Right cardiac atrium (tissue), 5 donors: ENCODE measurements around the gene PREB. TPM values are rescaled to one million over a fixed set of nuclear protein-coding genes. Genes with fewer than 3 reads are reported as not detected.

ENCODE experiments used
- ATAC-seq, 2 donors: fragments of 200-7000 bp; cut with Tn5 transposase; one replicate each; pipeline versions ENCODE4 v1.8.0 to v1.9.1; 2020; ENCODE audit warnings: moderate library complexity in 2 of 2, mild to moderate bottlenecking in 1 of 2
- DNase-seq, 3 donors: peaks; one replicate each; pipeline ENCODE4 v3.0.0-alpha.2; 2020
- H3K27ac ChIP-seq: one replicate; pipeline ENCODE4 v1.5.1; 2013; ENCODE audit warnings: mild to moderate bottlenecking, low read length, control low read depth, moderate library complexity
- H3K27me3 ChIP-seq: one replicate; pipeline ENCODE4 v1.6.1; 2013; ENCODE audit not compliant: control insufficient read depth, insufficient read depth
- H3K4me1 ChIP-seq: one replicate; pipeline ENCODE4 v1.6.1; 2013; ENCODE audit warnings: low read length; ENCODE audit not compliant: control insufficient read depth, insufficient read depth
- H3K4me3 ChIP-seq: one replicate; pipeline ENCODE4 v1.5.1; 2013; ENCODE audit warnings: low read length, control low read depth
- H3K9me3 ChIP-seq: one replicate; pipeline ENCODE4 v1.6.1; 2013; ENCODE audit warnings: low read length; ENCODE audit not compliant: control insufficient read depth
- WGBS: extraction: QIAGEN DNeasy Blood & Tissue Kit; methylation state at CpG from one replicate; pipeline ENCODE4 v1.1.7; 2013; 5-methylcytosine and 5-hydroxymethylcytosine counted together
- intact Hi-C, 4 donors: fragments of 100-400 bp; cut with DNase I; formaldehyde crosslinking; loops; one replicate each; pipeline versions ENCODE4 v1.11.0 to v1.14.0; 2022 to 2023
- polyA plus RNA-seq: library from polyadenylated mRNA; stranded (reverse); fragments of 200-250 nt; gene quantifications from one replicate; pipeline ENCODE4 v1.2.3, GENCODE V29; 2013
- total RNA-seq, 4 donors: library from RNA; stranded (reverse); fragmentation: NEBNext Ultra II Directional; extraction: Animal tissue kit (Norgen Biotek cat#: 25700); gene quantifications; one replicate each; pipeline ENCODE4 v1.2.1, GENCODE V29; 2021
- donor health status: healthy with polysubstance abuse.
- donor health status: DM: no; HTN: yes; CAD: no.
- donor health status: DM: no; HTN: no; CAD: no.
- donor health status: DM: no; HTN: yes; CAD: no; lungs with severe emphysema.
- donor health status: DM: yes; HTN: yes; CAD: no.

Gene PREB
- total and polyA plus RNA-seq, 5 donors: 46.3 to 52.7 (median 48.5) TPM

GRCh38 chr2:27136751-27137150, 2.3 kb upstream of the PREB start:
- H3K9me3 ChIP-seq: no peaks in the 10 kb centered on the region
- no peak overlapping the region for H3K27ac ChIP-seq
- no peaks in the 10 kb centered on the region for H3K27me3 ChIP-seq
- ATAC-seq (no peak), DNase-seq (no peak)
- H3K4me3 ChIP-seq: no peak overlapping the region
- WGBS: 89% methylated on average over 7 of the region's 7 CpGs
- intact Hi-C loops: no loop called here
- peaks cover 8% of the 10 kb centered on the region for H3K4me1 ChIP-seq

GRCh38 chr2:27135478-27135955, 1.1 kb upstream of the PREB start:
- Histone ChIP-seq H3K4me1 (peaks cover 8% of the 10 kb centered on the region), H3K9me3 (no peaks in the 10 kb centered on the region), H3K27me3 (no peaks in the 10 kb centered on the region), H3K4me3 (no peak overlapping the region), H3K27ac (no peak overlapping the region)
- intact Hi-C loops: no loop called here
- WGBS: 84% methylated on average over 12 of the region's 12 CpGs
- no peak for ATAC-seq
- no peak for DNase-seq

GRCh38 chr2:27134781-27135477, 493 bp upstream of the PREB start:
- no peak for ATAC-seq
- Histone ChIP-seq H3K27me3 (no peaks in the 10 kb centered on the region), H3K27ac (no peak overlapping the region), H3K4me3 (no peak overlapping the region), H3K9me3 (no peaks in the 10 kb centered on the region), H3K4me1 (peaks cover 8% of the 10 kb centered on the region)
- intact Hi-C loops: no loop called here
- DNase-seq: no peak
- WGBS: 54% methylated on average over 33 of the region's 33 CpGs

GRCh38 chr2:27133195-27133875, 1.1 kb downstream of the PREB start:
- no peaks in the 10 kb centered on the region for H3K9me3 ChIP-seq
- intact Hi-C loops: no loop called here
- H3K4me3 ChIP-seq: peak overlapping the region; percentile 71
- peaks cover 8% of the 10 kb centered on the region for H3K4me1 ChIP-seq
- DNase-seq (peak in 1 of 3 donors; percentile 36), ATAC-seq (no peak)
- peak overlapping the region; percentile 52 for H3K27ac ChIP-seq
- H3K27me3 ChIP-seq: no peaks in the 10 kb centered on the region
- 36% methylated on average over 14 of the region's 14 CpGs for WGBS

- WGBS: 89% methylated on average over 11 of the region's 11 CpGs
- DNase-seq (no peak), ATAC-seq (no peak)
- Histone ChIP-seq H3K4me3 (no peak overlapping the region), H3K4me1 (peaks cover 8% of the 10 kb centered on the region), H3K9me3 (no peaks in the 10 kb centered on the region), H3K27ac (no peak overlapping the region), H3K27me3 (no peaks in the 10 kb centered on the region)
- intact Hi-C loops: no loop called here
Measured at GRCh38 chr2:27131429-27131828, 3.0 kb downstream of the PREB start.

- ATAC-seq (no peak), DNase-seq (no peak)
- no peak overlapping the region for H3K4me3 ChIP-seq
- intact Hi-C loops: no loop called here
- H3K27ac ChIP-seq: no peak overlapping the region
- WGBS: 87% methylated on average over 10 of the region's 10 CpGs
- no peaks in the 10 kb centered on the region for H3K27me3 ChIP-seq
- H3K4me1 ChIP-seq: peaks cover 8% of the 10 kb centered on the region
- H3K9me3 ChIP-seq: no peaks in the 10 kb centered on the region
Measured at GRCh38 chr2:27130396-27130795, 4.0 kb downstream of the PREB start.

GRCh38 chr2:27128668-27129571, 5.5 kb downstream of the PREB start:
- 72% methylated on average over 11 of the region's 11 CpGs for WGBS
- Histone ChIP-seq H3K4me1 (peaks cover 8% of the 10 kb centered on the region), H3K9me3 (no peaks in the 10 kb centered on the region), H3K27ac (no peak overlapping the region), H3K27me3 (no peaks in the 10 kb centered on the region), H3K4me3 (no peak overlapping the region)
- DNase-seq (no peak), ATAC-seq (no peak)
- intact Hi-C loops: no loop called here

GRCh38 chr2:27127883-27128667, 6.4 kb downstream of the PREB start:
- no peak for DNase-seq
- ATAC-seq: no peak
- intact Hi-C loops: no loop called here
- no peak overlapping the region for H3K27ac ChIP-seq
- peaks cover 3% of the 10 kb centered on the region for H3K4me1 ChIP-seq
- no peaks in the 10 kb centered on the region for H3K27me3 ChIP-seq
- WGBS: 89% methylated on average over 9 of the region's 9 CpGs
- H3K4me3 ChIP-seq: no peak overlapping the region
- H3K9me3 ChIP-seq: no peaks in the 10 kb centered on the region

GRCh38 chr2:27126252-27126710, 8.2 kb downstream of the PREB start:
- intact Hi-C loops: no loop called here
- DNase-seq (no peak), ATAC-seq (peak in 1 of 2 donors; percentile 8)
- Histone ChIP-seq H3K4me1 (no peaks in the 10 kb centered on the region), H3K27ac (no peak overlapping the region), H3K4me3 (no peak overlapping the region), H3K27me3 (no peaks in the 10 kb centered on the region), H3K9me3 (no peaks in the 10 kb centered on the region)
- 34% methylated on average over 5 of the region's 5 CpGs for WGBS

- 89% methylated on average over 3 of the region's 3 CpGs for WGBS
- intact Hi-C loops: no loop called here
- Histone ChIP-seq H3K27me3 (no peaks in the 10 kb centered on the region), H3K4me3 (no peak overlapping the region), H3K4me1 (no peaks in the 10 kb centered on the region), H3K9me3 (no peaks in the 10 kb centered on the region), H3K27ac (no peak overlapping the region)
- DNase-seq (no peak), ATAC-seq (no peak)
Measured at GRCh38 chr2:27125104-27125503, 9.3 kb downstream of the PREB start.
